GOT3 (cell line): Measurements from ENCODE around the gene TTC31.
A peak's percentile ranks its signal among the peaks of the same experiment; 100 is the strongest.
"Not testable (repeated sequence)": the region's sequence is repeated elsewhere in the genome, so short reads cannot be mapped to it uniquely, and the experiment has no call there.

Source experiments
- DNase-seq: peaks from one replicate; lab custom pipeline; 2025; ENCODE audit warnings: mixed read lengths; lab: John Stamatoyannopoulos, UW

The TTC31 gene

GRCh38 chr2:74457549-74458131 lies 25.2 kb upstream of the TTC31 start:
- peak; percentile 18 for DNase-seq

- DNase-seq, result peak; percentile 98
Measured at GRCh38 chr2:74458132-74458937, 24.5 kb upstream of the TTC31 start, which contains the start of gene WBP1. Gene WBP1, plus strand, starts transcription at chr2:74458438. Its CDS starts 165 bp downstream, at chr2:74458603.

- DNase-seq, result no peak
Measured at GRCh38 chr2:74458938-74459363, 23.9 kb upstream of the TTC31 start.

GRCh38 chr2:74459503-74460118 lies 23.3 kb upstream of the TTC31 start:
- DNase-seq, result not testable (repeated sequence)

GRCh38 chr2:74460187-74460586 lies 22.7 kb upstream of the TTC31 start:
- DNase-seq, result not testable (repeated sequence)

GRCh38 chr2:74461187-74462053 lies 21.5 kb upstream of the TTC31 start:
- DNase-seq, result no peak

GRCh38 chr2:74462054-74462785 lies 20.7 kb upstream of the TTC31 start:
- no peak for DNase-seq

- DNase-seq, result no peak
Measured at GRCh38 chr2:74462786-74463105, 20.1 kb upstream of the TTC31 start.

GRCh38 chr2:74464406-74464805 lies 18.5 kb upstream of the TTC31 start:
- DNase-seq, result no peak

- not testable (repeated sequence) for DNase-seq
Measured at GRCh38 chr2:74470742-74471141, 12.1 kb upstream of the TTC31 start.

GRCh38 chr2:74471332-74472065 lies 11.4 kb upstream of the TTC31 start:
- no peak for DNase-seq

GRCh38 chr2:74472086-74472944 lies 10.6 kb upstream of the TTC31 start, which contains the start of gene MRPL53:
Gene MRPL53, minus strand, starts transcription at chr2:74472680. Its CDS starts 20 bp downstream, at chr2:74472660.
- peak; percentile 79 for DNase-seq

- DNase-seq, result no peak
Measured at GRCh38 chr2:74472945-74473258, 10.0 kb upstream of the TTC31 start.

GRCh38 chr2:74474481-74474880 lies 8.4 kb upstream of the TTC31 start:
- DNase-seq, result no peak

- no peak for DNase-seq
Measured at GRCh38 chr2:74474899-74475298, 8.0 kb upstream of the TTC31 start.

- no peak for DNase-seq
Measured at GRCh38 chr2:74481431-74481830, 1.4 kb upstream of the TTC31 start.

- DNase-seq, result no peak
Measured at GRCh38 chr2:74481961-74482800, 700 bp upstream of the TTC31 start.

- not testable (repeated sequence) for DNase-seq
Measured at GRCh38 chr2:74483675-74484164, 839 bp downstream of the TTC31 start.

- no peak for DNase-seq
Measured at GRCh38 chr2:74486141-74486540, 3.3 kb downstream of the TTC31 start.
